CD8-positive, alpha-beta memory T cell (primary cell): Measurements from ENCODE around the gene MYH10. TPM values are rescaled to one million over a fixed set of nuclear protein-coding genes. Genes with fewer than 3 reads are reported as not detected.

Experiments
- CTCF ChIA-PET: fragments of 350-600 bp; sonication (Branson Sonifier 250); formaldehyde crosslinking; loops from one replicate; lab custom pipeline; 2021; ENCODE audit warnings: antibody characterized with exemption; lab: Charles Lee
- POLR2A ChIA-PET: fragments of 350-600 bp; sonication (Branson Sonifier 250); formaldehyde crosslinking; loops from one replicate; lab custom pipeline; 2021; ENCODE audit warnings: antibody characterized with exemption; lab: Charles Lee
- DNase-seq, 5 donors: peaks; one replicate each; pipeline versions ENCODE4 v3.0.0 to v3.0.0-alpha.2; 2020 to 2022; ENCODE audit warnings: mixed read lengths in 1 of 5
- H3K27ac ChIP-seq: one replicate; pipeline ENCODE4 v1.7.0; 2013; ENCODE audit warnings: low read depth, mild to moderate bottlenecking, low read length, moderate library complexity
- H3K27me3 ChIP-seq: 2 replicates; pipeline ENCODE4 v1.7.0; 2013; ENCODE audit warnings: low read length, mild to moderate bottlenecking; ENCODE audit not compliant: insufficient read depth, poor library complexity, severe bottlenecking
- H3K36me3 ChIP-seq: 2 replicates; pipeline ENCODE4 v1.7.0; 2013; ENCODE audit warnings: mild to moderate bottlenecking, low read length, moderate library complexity; ENCODE audit not compliant: insufficient read depth
- H3K4me1 ChIP-seq: 2 replicates; pipeline ENCODE4 v1.7.0; 2013; ENCODE audit warnings: mild to moderate bottlenecking, low read length, moderate library complexity; ENCODE audit not compliant: insufficient read depth
- H3K4me3 ChIP-seq: 2 replicates; pipeline ENCODE4 v1.7.0; 2013; ENCODE audit warnings: mild to moderate bottlenecking, low read length
- H3K9me3 ChIP-seq: 2 replicates; pipeline ENCODE4 v1.7.0; 2013; ENCODE audit warnings: mild to moderate bottlenecking, low read length
- H3K27ac Mint-ChIP-seq, 8 donors: one replicate each; pipeline ENCODE4 v1.8.0; 2020 to 2021; ENCODE audit warnings: mixed read lengths in 8 of 8, mild to moderate bottlenecking in 6 of 8, inconsistent platforms in 3 of 8, moderate library complexity in 3 of 8
- H3K27me3 Mint-ChIP-seq, 2 donors: one replicate each; pipeline ENCODE4 v1.8.0; 2020 to 2021; ENCODE audit warnings: mixed read lengths in 2 of 2, mild to moderate bottlenecking in 1 of 2, moderate library complexity in 1 of 2
- H3K36me3 Mint-ChIP-seq, 3 donors: one replicate each; pipeline ENCODE4 v1.8.0; 2020 to 2021; ENCODE audit warnings: mixed read lengths in 3 of 3, inconsistent platforms in 1 of 3, mild to moderate bottlenecking in 1 of 3
- H3K4me1 Mint-ChIP-seq, 3 donors: one replicate each; pipeline ENCODE4 v1.8.0; 2020 to 2021; ENCODE audit warnings: mixed read lengths in 3 of 3, inconsistent platforms in 1 of 3, mild to moderate bottlenecking in 1 of 3
- H3K4me3 Mint-ChIP-seq, 7 donors: one replicate each; pipeline ENCODE4 v1.8.0; 2020 to 2021; ENCODE audit warnings: mixed read lengths in 7 of 7, mild to moderate bottlenecking in 6 of 7, moderate library complexity in 4 of 7, inconsistent platforms in 2 of 7
- H3K9me3 Mint-ChIP-seq, 5 donors: one replicate each; pipeline ENCODE4 v1.8.0; 2020 to 2022; ENCODE audit warnings: mixed read lengths in 5 of 5, mild to moderate bottlenecking in 3 of 5, moderate library complexity in 2 of 5, inconsistent platforms in 1 of 5
- polyA plus RNA-seq: library from polyadenylated mRNA; unstranded; fragments of 300-500 nt; fragmentation: Illumina TruSeq; gene quantifications from one replicate; pipeline ENCODE4 v1.2.3, GENCODE V29; 2021
- total RNA-seq, 2 experiments: library from RNA; stranded (reverse); gene quantifications; one replicate each; pipeline ENCODE4 v1.2.3, GENCODE V29; 2021

MYH10 gene
- total and polyA plus RNA-seq, 3 experiments from 2014 or later = 2.4 to 7.5 (median 6.7) TPM

DNA sequence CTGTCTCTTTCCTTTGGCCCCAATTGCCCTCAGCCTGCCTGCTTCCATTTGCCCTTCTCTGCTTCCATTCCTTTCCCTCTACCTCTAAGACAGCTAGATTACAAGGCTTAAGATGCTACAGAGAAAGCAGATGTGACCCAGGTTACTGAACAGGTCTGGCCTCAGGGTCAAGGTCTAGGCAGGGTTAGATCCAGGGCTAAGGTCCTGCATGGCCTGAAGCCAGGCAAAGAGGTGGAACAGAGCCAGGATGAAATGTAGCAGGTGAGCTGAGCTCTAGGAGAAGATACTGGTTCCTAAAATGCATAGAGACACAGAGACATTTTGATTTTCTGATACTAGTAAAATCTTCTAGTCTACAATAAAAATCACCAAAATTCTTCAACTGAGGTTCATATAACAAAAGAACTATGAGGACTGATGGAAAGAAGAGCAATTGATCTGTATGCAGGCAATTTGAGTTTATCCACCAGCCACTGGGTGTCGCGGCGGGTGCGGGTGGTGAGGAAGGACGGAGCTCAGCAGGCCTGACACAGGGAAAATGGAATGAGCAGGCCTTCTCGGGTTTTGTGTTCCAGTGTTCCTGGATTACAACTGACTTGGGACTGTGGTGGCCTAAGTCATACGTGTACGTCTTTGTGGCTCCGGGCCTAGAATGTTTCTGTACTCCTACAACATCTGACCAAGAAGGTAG is 95.9 kb downstream of the MYH10 start:
- H3K4me3 Mint-ChIP-seq = no peak overlapping the region
- no peaks in the 10 kb centered on the region for H3K36me3 Mint-ChIP-seq
- Histone ChIP-seq H3K27me3 (no peaks in the 10 kb centered on the region), H3K9me3 (no peaks in the 10 kb centered on the region), H3K36me3 (no peaks in the 10 kb centered on the region), H3K4me3 (no peak overlapping the region), H3K27ac (no peak overlapping the region), H3K4me1 (no peaks in the 10 kb centered on the region)
- peaks cover 0 to 7% of the 10 kb centered on the region in 2 donors for H3K27me3 Mint-ChIP-seq
- no peaks in the 10 kb centered on the region for H3K4me1 Mint-ChIP-seq
- CTCF ChIA-PET = no interaction called here
- POLR2A ChIA-PET = no interaction called here
- H3K9me3 Mint-ChIP-seq = no peaks in the 10 kb centered on the region
- no peak overlapping the region for H3K27ac Mint-ChIP-seq
- no peak for DNase-seq

GRCh38 chr17:8532021-8532420 is 98.5 kb downstream of the MYH10 start:
- no peaks in the 10 kb centered on the region for H3K9me3 Mint-ChIP-seq
- H3K4me3 ChIP-seq = no peak overlapping the region
- ChIA-PET CTCF (no interaction called here), POLR2A (no interaction called here)
- no peaks in the 10 kb centered on the region for H3K27me3 ChIP-seq
- H3K36me3 ChIP-seq = no peaks in the 10 kb centered on the region
- no peaks in the 10 kb centered on the region for H3K4me1 Mint-ChIP-seq
- H3K9me3 ChIP-seq = no peaks in the 10 kb centered on the region
- DNase-seq = no peak
- no peak overlapping the region for H3K27ac Mint-ChIP-seq
- H3K27ac ChIP-seq = no peak overlapping the region
- no peaks in the 10 kb centered on the region for H3K4me1 ChIP-seq
- H3K36me3 Mint-ChIP-seq = no peaks in the 10 kb centered on the region
- no peak overlapping the region for H3K4me3 Mint-ChIP-seq
- peaks cover 1 to 21% of the 10 kb centered on the region in 2 donors for H3K27me3 Mint-ChIP-seq

DNA sequence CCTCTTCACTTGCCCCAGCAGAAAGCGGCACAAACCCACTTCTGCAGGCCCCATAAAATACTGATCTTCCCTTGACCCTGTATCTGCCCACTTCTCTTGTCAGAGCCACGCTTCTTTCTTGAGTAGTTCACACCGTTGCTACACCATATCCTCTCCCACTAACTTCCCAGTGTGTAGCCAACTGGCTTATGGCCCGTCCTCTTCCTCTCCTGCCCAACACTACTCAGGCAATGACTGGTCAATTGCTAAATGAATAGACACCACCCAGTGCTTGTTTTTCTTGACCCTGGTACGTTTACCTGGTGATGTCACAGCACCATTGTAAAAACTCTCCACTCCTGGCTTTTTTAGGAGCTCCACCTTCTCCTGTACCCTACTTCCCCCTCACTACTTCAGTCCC is 107.9 kb downstream of the MYH10 start:
- no peaks in the 10 kb centered on the region for H3K4me1 Mint-ChIP-seq
- H3K27ac ChIP-seq = no peak overlapping the region
- H3K27me3 Mint-ChIP-seq = peaks cover 2 to 4% of the 10 kb centered on the region in 2 donors
- no peaks in the 10 kb centered on the region for H3K36me3 Mint-ChIP-seq
- no peak for DNase-seq
- no peaks in the 10 kb centered on the region for H3K36me3 ChIP-seq
- CTCF ChIA-PET = no interaction called here
- H3K9me3 Mint-ChIP-seq = no peaks in the 10 kb centered on the region
- POLR2A ChIA-PET = no interaction called here
- no peaks in the 10 kb centered on the region for H3K9me3 ChIP-seq
- H3K4me3 Mint-ChIP-seq = no peak overlapping the region
- no peak overlapping the region for H3K4me3 ChIP-seq
- no peaks in the 10 kb centered on the region for H3K4me1 ChIP-seq
- no peaks in the 10 kb centered on the region for H3K27me3 ChIP-seq
- H3K27ac Mint-ChIP-seq = no peak overlapping the region

DNA sequence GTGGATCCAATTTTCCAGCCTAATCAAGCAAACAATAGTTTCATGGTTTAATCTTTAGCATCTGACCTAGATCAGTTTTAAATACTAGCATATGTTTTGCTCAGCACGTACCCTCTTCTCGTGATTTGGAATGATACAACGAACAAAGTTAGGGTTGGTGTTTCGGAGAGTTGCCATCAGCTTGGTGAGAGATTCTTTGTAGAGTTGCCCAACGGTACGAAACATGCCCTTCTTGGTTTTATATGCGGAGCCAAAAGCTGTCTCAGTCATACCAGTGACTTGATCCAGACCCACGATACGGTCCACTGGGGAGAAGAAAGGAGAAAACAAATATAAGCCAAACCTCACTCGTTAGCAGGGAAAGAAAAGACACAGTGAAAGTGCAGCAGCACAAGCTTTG is 109.5 kb downstream of the MYH10 start:
- Histone ChIP-seq H3K27ac (no peak overlapping the region), H3K36me3 (no peaks in the 10 kb centered on the region), H3K4me3 (no peak overlapping the region), H3K4me1 (no peaks in the 10 kb centered on the region), H3K9me3 (no peaks in the 10 kb centered on the region), H3K27me3 (no peaks in the 10 kb centered on the region)
- peaks cover 0 to 3% (median 0%) of the 10 kb centered on the region in 3 donors for H3K36me3 Mint-ChIP-seq
- peaks cover under 1 to 7% of the 10 kb centered on the region in 2 donors for H3K27me3 Mint-ChIP-seq
- H3K9me3 Mint-ChIP-seq = no peaks in the 10 kb centered on the region
- ChIA-PET POLR2A (no interaction called here), CTCF (no interaction called here)
- no peaks in the 10 kb centered on the region for H3K4me1 Mint-ChIP-seq
- DNase-seq = no peak
- no peak overlapping the region for H3K4me3 Mint-ChIP-seq
- no peak overlapping the region for H3K27ac Mint-ChIP-seq

DNA sequence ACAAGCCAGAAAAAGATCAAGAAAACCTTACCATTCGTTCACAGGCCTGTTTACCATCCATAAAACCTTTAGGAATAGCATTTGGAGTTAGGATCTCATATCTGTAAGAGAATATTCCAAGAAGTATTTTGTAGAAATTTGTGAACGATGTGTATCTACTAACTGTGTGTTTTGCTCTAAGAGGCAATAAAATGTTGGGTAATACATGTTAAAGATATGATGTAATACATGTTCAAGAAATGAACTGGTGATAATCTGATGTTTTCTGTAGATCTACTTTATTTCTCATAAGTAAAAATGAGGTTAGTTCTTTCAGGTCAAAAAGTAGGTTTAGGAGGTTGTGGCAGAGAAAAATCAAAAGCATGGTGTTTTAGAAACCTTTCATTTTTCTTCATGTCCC is 111.7 kb downstream of the MYH10 start:
- Histone ChIP-seq H3K36me3 (no peaks in the 10 kb centered on the region), H3K4me3 (no peak overlapping the region), H3K27me3 (no peaks in the 10 kb centered on the region), H3K27ac (no peak overlapping the region), H3K4me1 (no peaks in the 10 kb centered on the region), H3K9me3 (no peaks in the 10 kb centered on the region)
- ChIA-PET CTCF (no interaction called here), POLR2A (no interaction called here)
- no peaks in the 10 kb centered on the region for H3K4me1 Mint-ChIP-seq
- H3K27ac Mint-ChIP-seq = no peak overlapping the region
- peaks cover 0 to 7% of the 10 kb centered on the region in 2 donors for H3K27me3 Mint-ChIP-seq
- peaks cover 0 to 3% (median 0%) of the 10 kb centered on the region in 3 donors for H3K36me3 Mint-ChIP-seq
- DNase-seq = no peak
- no peak overlapping the region for H3K4me3 Mint-ChIP-seq
- H3K9me3 Mint-ChIP-seq = no peaks in the 10 kb centered on the region

DNA sequence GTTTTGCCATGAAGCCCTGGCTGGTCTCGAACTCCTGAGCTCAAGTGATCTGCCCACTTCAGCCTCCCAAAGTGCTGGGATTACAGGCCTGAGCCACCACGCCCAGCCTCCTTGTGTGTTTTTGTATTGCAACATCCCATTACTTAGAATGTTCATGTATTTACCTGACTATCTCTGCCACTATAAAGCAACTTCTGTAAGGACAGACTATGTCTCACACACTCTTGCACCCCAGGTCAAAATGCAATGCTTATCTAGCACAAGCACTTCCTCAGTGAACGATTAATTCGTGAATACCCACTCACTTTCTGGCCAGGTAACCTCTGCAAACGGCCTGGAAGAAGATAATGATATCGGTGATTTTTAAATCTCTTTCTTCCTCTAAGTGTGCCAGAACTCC is 112.2 kb downstream of the MYH10 start:
- H3K4me1 Mint-ChIP-seq = no peaks in the 10 kb centered on the region
- no peak overlapping the region for H3K27ac ChIP-seq
- H3K27me3 ChIP-seq = no peaks in the 10 kb centered on the region
- ChIA-PET POLR2A (no interaction called here), CTCF (interaction anchor here (0.7 kb wide), 1 partner anchor 9 kb away, joined by 4 read pairs; no protein-coding TSS in a partner anchor)
- H3K9me3 Mint-ChIP-seq = no peaks in the 10 kb centered on the region
- H3K36me3 Mint-ChIP-seq = peaks cover 0 to 3% (median 0%) of the 10 kb centered on the region in 3 donors
- no peak for DNase-seq
- H3K27ac Mint-ChIP-seq = no peak overlapping the region
- no peak overlapping the region for H3K4me3 Mint-ChIP-seq
- H3K36me3 ChIP-seq = no peaks in the 10 kb centered on the region
- H3K4me3 ChIP-seq = no peak overlapping the region
- H3K9me3 ChIP-seq = no peaks in the 10 kb centered on the region
- no peaks in the 10 kb centered on the region for H3K4me1 ChIP-seq
- H3K27me3 Mint-ChIP-seq = peaks cover 0 to 7% of the 10 kb centered on the region in 2 donors

GRCh38 chr17:8514801-8515200 is 115.7 kb downstream of the MYH10 start:
- Histone ChIP-seq H3K36me3 (no peaks in the 10 kb centered on the region), H3K27me3 (no peaks in the 10 kb centered on the region), H3K9me3 (no peaks in the 10 kb centered on the region), H3K27ac (no peak overlapping the region), H3K4me1 (no peaks in the 10 kb centered on the region), H3K4me3 (no peak overlapping the region)
- Mint-ChIP-seq H3K4me3 (no peak overlapping the region), H3K4me1 (no peaks in the 10 kb centered on the region), H3K27ac (no peak overlapping the region), H3K9me3 (no peaks in the 10 kb centered on the region), H3K27me3 (peaks cover 0 to 7% of the 10 kb centered on the region in 2 donors), H3K36me3 (peaks cover 0 to 4% (median 0%) of the 10 kb centered on the region in 3 donors)
- CTCF ChIA-PET = no interaction called here
- POLR2A ChIA-PET = no interaction called here
- no peak for DNase-seq

- Histone ChIP-seq H3K9me3 (no peaks in the 10 kb centered on the region), H3K4me1 (no peaks in the 10 kb centered on the region), H3K4me3 (no peak overlapping the region), H3K27me3 (no peaks in the 10 kb centered on the region), H3K36me3 (no peaks in the 10 kb centered on the region), H3K27ac (no peak overlapping the region)
- no peaks in the 10 kb centered on the region for H3K4me1 Mint-ChIP-seq
- H3K27ac Mint-ChIP-seq = no peak overlapping the region
- peaks cover 0 to 2% (median 0%) of the 10 kb centered on the region in 3 donors for H3K36me3 Mint-ChIP-seq
- H3K27me3 Mint-ChIP-seq = peaks cover 1 to 13% of the 10 kb centered on the region in 2 donors
- H3K4me3 Mint-ChIP-seq = no peak overlapping the region
- POLR2A ChIA-PET = no interaction called here
- no peak for DNase-seq
- CTCF ChIA-PET = no interaction called here
- H3K9me3 Mint-ChIP-seq = no peaks in the 10 kb centered on the region
These were observed 124.4 kb downstream of the MYH10 start for GRCh38 chr17:8506145-8506544.
